Measurements from ENCODE around the gene ESR2. TPM values are rescaled to one million over a fixed set of nuclear protein-coding genes. Genes with fewer than 3 reads are reported as not detected.
A peak's percentile ranks its signal among the peaks of the same experiment; 100 is the strongest.

ESR2 gene
- total RNA-seq, 1 donor from 2014 or later: not detected

DNA sequence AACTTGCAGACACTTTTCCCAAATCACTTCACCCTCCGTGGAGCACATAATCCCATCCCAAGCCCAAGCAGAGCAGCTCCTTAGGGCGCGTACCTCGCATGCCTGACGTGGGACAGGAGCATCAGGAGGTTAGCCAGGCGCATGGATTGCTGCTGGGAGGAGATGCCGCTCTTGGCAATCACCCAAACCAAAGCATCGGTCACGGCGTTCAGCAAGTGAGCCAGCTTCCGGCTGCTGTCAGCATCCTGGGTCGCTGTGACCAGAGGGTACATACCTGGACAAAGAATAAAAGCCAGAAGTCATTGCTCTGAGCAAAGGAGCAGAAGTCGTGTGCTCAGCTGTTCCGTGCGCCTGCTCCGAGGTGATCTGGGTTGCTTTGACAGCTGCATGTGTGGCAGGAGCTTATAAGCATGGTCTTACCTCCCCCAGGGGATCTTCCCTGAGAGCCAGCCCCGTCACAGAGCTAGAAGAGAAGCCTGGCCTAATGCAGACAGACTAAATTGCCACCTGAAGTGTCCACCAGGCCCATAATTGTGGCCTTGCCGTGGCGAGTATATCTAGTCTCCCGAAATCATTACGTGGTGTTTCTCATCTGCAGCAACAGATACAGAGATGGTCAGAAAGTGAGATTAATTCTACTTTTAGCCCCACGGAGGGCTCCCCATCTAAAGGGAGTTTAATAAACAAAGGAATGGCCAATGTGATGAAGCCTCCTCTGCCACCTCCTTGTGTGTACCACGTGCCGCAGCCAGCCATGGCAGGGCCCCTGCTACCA is 59.1 kb downstream of the ESR2 start:
- TF ChIP-seq, protein P1, sequence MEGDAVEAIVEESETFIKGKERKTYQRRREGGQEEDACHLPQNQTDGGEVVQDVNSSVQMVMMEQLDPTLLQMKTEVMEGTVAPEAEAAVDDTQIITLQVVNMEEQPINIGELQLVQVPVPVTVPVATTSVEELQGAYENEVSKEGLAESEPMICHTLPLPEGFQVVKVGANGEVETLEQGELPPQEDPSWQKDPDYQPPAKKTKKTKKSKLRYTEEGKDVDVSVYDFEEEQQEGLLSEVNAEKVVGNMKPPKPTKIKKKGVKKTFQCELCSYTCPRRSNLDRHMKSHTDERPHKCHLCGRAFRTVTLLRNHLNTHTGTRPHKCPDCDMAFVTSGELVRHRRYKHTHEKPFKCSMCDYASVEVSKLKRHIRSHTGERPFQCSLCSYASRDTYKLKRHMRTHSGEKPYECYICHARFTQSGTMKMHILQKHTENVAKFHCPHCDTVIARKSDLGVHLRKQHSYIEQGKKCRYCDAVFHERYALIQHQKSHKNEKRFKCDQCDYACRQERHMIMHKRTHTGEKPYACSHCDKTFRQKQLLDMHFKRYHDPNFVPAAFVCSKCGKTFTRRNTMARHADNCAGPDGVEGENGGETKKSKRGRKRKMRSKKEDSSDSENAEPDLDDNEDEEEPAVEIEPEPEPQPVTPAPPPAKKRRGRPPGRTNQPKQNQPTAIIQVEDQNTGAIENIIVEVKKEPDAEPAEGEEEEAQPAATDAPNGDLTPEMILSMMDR (IDR thresholded peaks at IDR 0.05; ENCODE audit: unreplicated experiment): no peak
- H3K27ac Mint-ChIP-seq (ENCODE audit: unreplicated experiment): no peak overlapping the region
- H3K36me3 Mint-ChIP-seq (ENCODE audit: low read depth, unreplicated experiment): peaks cover 15% of the 10 kb centered on the region
- no peaks in the 10 kb centered on the region for H3K9me3 Mint-ChIP-seq (ENCODE audit: unreplicated experiment)
- H3K4me3 Mint-ChIP-seq (ENCODE audit: unreplicated experiment): no peak overlapping the region
- peaks cover 3% of the 10 kb centered on the region for H3K27me3 Mint-ChIP-seq (ENCODE audit: unreplicated experiment)
- peaks cover 9% of the 10 kb centered on the region for H3K4me1 Mint-ChIP-seq (ENCODE audit: unreplicated experiment)
- DNase-seq (ENCODE audit: low spot score): no peak

DNA sequence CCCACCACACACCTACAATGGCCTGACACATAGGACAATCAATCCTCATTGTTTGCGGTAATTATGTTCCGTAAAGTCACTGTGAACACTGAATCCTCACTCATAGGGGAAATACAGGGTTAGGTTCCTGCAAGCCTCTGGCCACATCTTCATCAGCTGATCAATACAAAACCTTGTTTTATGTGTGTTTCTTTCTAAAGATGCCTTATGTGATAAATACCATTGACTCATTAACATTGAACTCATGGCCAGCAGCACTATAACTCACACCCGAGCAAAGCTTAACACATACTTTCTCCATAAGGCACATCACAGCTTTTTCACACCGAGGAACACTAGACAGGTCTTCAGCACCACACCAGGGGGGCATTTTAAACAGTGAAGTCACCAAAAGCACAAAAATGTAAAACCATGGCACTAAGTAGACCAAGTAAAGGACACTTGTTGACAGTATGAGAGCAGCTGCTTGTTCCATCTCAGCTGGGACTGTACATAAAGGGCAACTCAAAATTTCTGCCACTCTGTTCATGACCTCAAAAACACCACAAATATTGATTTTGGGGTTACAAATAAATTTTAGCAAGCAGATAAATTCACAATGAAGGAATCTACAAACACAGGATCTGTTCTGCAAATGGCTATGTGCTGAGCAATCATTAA is 60.5 kb downstream of the ESR2 start:
- no peak for DNase-seq (ENCODE audit: low spot score)
- H3K36me3 Mint-ChIP-seq (ENCODE audit: low read depth, unreplicated experiment): peaks cover 15% of the 10 kb centered on the region
- H3K27me3 Mint-ChIP-seq (ENCODE audit: unreplicated experiment): peaks cover 3% of the 10 kb centered on the region
- no peaks in the 10 kb centered on the region for H3K9me3 Mint-ChIP-seq (ENCODE audit: unreplicated experiment)
- peaks cover 10% of the 10 kb centered on the region for H3K4me1 Mint-ChIP-seq (ENCODE audit: unreplicated experiment)
- peak overlapping the region; percentile 11 for H3K4me3 Mint-ChIP-seq (ENCODE audit: unreplicated experiment)
- TF ChIP-seq, protein P1 (IDR thresholded peaks at IDR 0.05; ENCODE audit: unreplicated experiment): no peak
- H3K27ac Mint-ChIP-seq (ENCODE audit: unreplicated experiment): no peak overlapping the region

DNA sequence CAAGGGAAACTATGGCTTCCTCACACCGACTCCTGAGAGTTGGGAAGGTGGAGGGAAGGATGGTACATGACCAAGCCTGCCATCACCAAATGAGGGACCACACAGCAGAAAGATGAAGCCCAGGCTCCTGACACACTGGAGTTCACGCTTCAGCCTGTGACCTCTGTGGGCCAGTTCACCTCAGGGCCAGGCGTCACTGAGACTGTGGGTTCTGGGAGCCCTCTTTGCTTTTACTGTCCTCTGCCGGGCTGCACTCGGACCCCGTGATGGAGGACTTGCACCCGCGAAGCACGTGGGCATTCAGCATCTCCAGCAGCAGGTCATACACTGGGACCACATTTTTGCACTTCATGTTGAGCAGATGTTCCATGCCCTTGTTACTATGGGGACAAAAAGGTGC is 61.2 kb downstream of the ESR2 start:
- Mint-ChIP-seq H3K9me3 (ENCODE audit: unreplicated experiment) (no peaks in the 10 kb centered on the region), H3K27ac (ENCODE audit: unreplicated experiment) (no peak overlapping the region), H3K27me3 (ENCODE audit: unreplicated experiment) (peaks cover 3% of the 10 kb centered on the region), H3K4me1 (ENCODE audit: unreplicated experiment) (peaks cover 15% of the 10 kb centered on the region), H3K36me3 (ENCODE audit: low read depth, unreplicated experiment) (peaks cover 15% of the 10 kb centered on the region), H3K4me3 (ENCODE audit: unreplicated experiment) (no peak overlapping the region)
- TF ChIP-seq, protein P1 (IDR thresholded peaks at IDR 0.05; ENCODE audit: unreplicated experiment): no peak
- DNase-seq (ENCODE audit: low spot score): no peak

GRCh38 chr14:64232095-64232838 is 61.9 kb downstream of the ESR2 start:
- Mint-ChIP-seq H3K4me3 (ENCODE audit: unreplicated experiment) (no peak overlapping the region), H3K9me3 (ENCODE audit: unreplicated experiment) (no peaks in the 10 kb centered on the region), H3K27me3 (ENCODE audit: unreplicated experiment) (peaks cover 5% of the 10 kb centered on the region), H3K27ac (ENCODE audit: unreplicated experiment) (no peak overlapping the region), H3K36me3 (ENCODE audit: low read depth, unreplicated experiment) (peaks cover 15% of the 10 kb centered on the region), H3K4me1 (ENCODE audit: unreplicated experiment) (peaks cover 15% of the 10 kb centered on the region)
- TF ChIP-seq, protein P1 (IDR thresholded peaks at IDR 0.05; ENCODE audit: unreplicated experiment): no peak
- DNase-seq (ENCODE audit: low spot score): no peak
